ENCODE data around the gene NCK2. TPM values are rescaled to one million over a fixed set of nuclear protein-coding genes. Genes with fewer than 3 reads are reported as not detected.

The NCK2 gene
- total and polyA plus RNA-seq, 10 of the 15 experiments (the other 5 are each of a cell fraction or from before 2014, with no cell fraction given): 1.2 to 30.9 (median 14.1) TPM

GRCh38 chr2:105926960-105927678 lies 182.4 kb downstream of the NCK2 start:
- no peaks in the 10 kb centered on the region for H4K20me1 ChIP-seq (ENCODE audit: control insufficient read depth, insufficient read depth)
- no peak for ATAC-seq
- CTCF ChIA-PET: interaction anchor here (1.3 kb wide), 1 partner anchor 13 kb away, joined by 3 read pairs; no protein-coding TSS in a partner anchor
- in situ Hi-C loops (cut with MboI) (no loop called here), intact Hi-C loops (cut with micrococcal nuclease; ENCODE audit: unreplicated experiment) (no loop called here)
- RAD21 ChIA-PET (ENCODE audit: unreplicated experiment): no interaction called here
- no peak for DNase-seq (ENCODE audit: low read depth, low spot score)
- H3K9me3 ChIP-seq (replicated peaks; ENCODE audit: control insufficient read depth, insufficient read depth, low read length): no peaks in the 10 kb centered on the region; the same call in 2 of the 3 replicates
- H3K79me2 ChIP-seq (ENCODE audit: control insufficient read depth, insufficient read depth, low read length): no peaks in the 10 kb centered on the region
- BruUV-seq (replicated peaks): no TSS peak
- H3K9ac ChIP-seq (ENCODE audit: control insufficient read depth, insufficient read depth, low read length): no peak overlapping the region
- H3K4me3 ChIP-seq: no peak overlapping the region
- no peak overlapping the region for H2AFZ ChIP-seq (ENCODE audit: control insufficient read depth, low read depth, low read length)
- POLR2A ChIA-PET: no interaction called here
- no peak overlapping the region for H3K4me2 ChIP-seq (ENCODE audit: control insufficient read depth, insufficient read depth)
- no peaks in the 10 kb centered on the region for H3K36me3 ChIP-seq (ENCODE audit: control insufficient read depth in 2 of 2, insufficient read depth in 2 of 2, low read length in 1 of 2)
- no peak overlapping the region for H3K27ac ChIP-seq (ENCODE audit: control insufficient read depth, insufficient read depth)
- FAIRE-seq: no peak
- SMC1A ChIA-PET (ENCODE audit: uncharacterized antibody, unreplicated experiment): no interaction called here
- no peaks in the 10 kb centered on the region for H3K4me1 ChIP-seq (ENCODE audit: control insufficient read depth, insufficient read depth, low read length)
- no peaks in the 10 kb centered on the region for H3K27me3 ChIP-seq (replicated peaks in 1 of 2; ENCODE audit: control insufficient read depth in 2 of 2, insufficient read depth in 2 of 2, low read length in 1 of 2)
- 76% methylated on average over 3 of the region's 3 CpGs for WGBS (ENCODE audit: insufficient coverage, insufficient replicate concordance, low lambda C conversion rate, missing lambda C conversion rate)
- TF ChIP-seq CBX3 (IDR thresholded peaks at IDR 0.05; ENCODE audit: borderline replicate concordance, low read depth) (no peak), MTA3 (IDR thresholded peaks at IDR 0.05; ENCODE audit: borderline replicate concordance, low read length) (no peak), EED (IDR thresholded peaks at IDR 0.05; ENCODE audit: low read depth) (no peak), EZH2 (IDR thresholded peaks at IDR 0.05; ENCODE audit: borderline replicate concordance, control insufficient read depth, low read depth, low read length) (no peak), SP1 (IDR thresholded peaks at IDR 0.05; ENCODE audit: low read depth, low read length) (no peak), RAD21 (IDR thresholded peaks at IDR 0.05; ENCODE audit: insufficient read depth, low read depth, low read length) (no peak), SRF (IDR thresholded peaks at IDR 0.05; ENCODE audit: low read depth in 2 of 2, low read length in 2 of 2) (no peak), TCF3 (IDR thresholded peaks at IDR 0.05; ENCODE audit: borderline replicate concordance, insufficient read depth, low read depth, low read length) (no peak), ZBED1 (IDR thresholded peaks at IDR 0.05; ENCODE audit: borderline replicate concordance) (no peak), RCOR1 (conservative IDR thresholded peaks at IDR 0.05; ENCODE audit: low read depth, low read length) (no peak), RFX5 (IDR thresholded peaks at IDR 0.05; ENCODE audit: low read depth, low read length) (no peak), ZNF207 (IDR thresholded peaks at IDR 0.05; ENCODE audit: borderline replicate concordance) (no peak), E4F1 (IDR thresholded peaks at IDR 0.05; ENCODE audit: borderline replicate concordance, partially characterized antibody) (no peak), ATF7 (IDR thresholded peaks at IDR 0.05; ENCODE audit: low read depth) (no peak), ELK1 (IDR thresholded peaks at IDR 0.05; ENCODE audit: low read depth, low read length) (no peak), KLF5 (IDR thresholded peaks at IDR 0.05; ENCODE audit: partially characterized antibody) (no peak), PML (IDR thresholded peaks at IDR 0.05; ENCODE audit: low read length) (no peak)
- TF ChIP-seq, protein P1, sequence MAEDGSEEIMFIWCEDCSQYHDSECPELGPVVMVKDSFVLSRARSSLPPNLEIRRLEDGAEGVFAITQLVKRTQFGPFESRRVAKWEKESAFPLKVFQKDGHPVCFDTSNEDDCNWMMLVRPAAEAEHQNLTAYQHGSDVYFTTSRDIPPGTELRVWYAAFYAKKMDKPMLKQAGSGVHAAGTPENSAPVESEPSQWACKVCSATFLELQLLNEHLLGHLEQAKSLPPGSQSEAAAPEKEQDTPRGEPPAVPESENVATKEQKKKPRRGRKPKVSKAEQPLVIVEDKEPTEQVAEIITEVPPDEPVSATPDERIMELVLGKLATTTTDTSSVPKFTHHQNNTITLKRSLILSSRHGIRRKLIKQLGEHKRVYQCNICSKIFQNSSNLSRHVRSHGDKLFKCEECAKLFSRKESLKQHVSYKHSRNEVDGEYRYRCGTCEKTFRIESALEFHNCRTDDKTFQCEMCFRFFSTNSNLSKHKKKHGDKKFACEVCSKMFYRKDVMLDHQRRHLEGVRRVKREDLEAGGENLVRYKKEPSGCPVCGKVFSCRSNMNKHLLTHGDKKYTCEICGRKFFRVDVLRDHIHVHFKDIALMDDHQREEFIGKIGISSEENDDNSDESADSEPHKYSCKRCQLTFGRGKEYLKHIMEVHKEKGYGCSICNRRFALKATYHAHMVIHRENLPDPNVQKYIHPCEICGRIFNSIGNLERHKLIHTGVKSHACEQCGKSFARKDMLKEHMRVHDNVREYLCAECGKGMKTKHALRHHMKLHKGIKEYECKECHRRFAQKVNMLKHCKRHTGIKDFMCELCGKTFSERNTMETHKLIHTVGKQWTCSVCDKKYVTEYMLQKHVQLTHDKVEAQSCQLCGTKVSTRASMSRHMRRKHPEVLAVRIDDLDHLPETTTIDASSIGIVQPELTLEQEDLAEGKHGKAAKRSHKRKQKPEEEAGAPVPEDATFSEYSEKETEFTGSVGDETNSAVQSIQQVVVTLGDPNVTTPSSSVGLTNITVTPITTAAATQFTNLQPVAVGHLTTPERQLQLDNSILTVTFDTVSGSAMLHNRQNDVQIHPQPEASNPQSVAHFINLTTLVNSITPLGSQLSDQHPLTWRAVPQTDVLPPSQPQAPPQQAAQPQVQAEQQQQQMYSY (CRISPR knock-in tag; IDR thresholded peaks at IDR 0.05): no peak

Data from GM12878 (cell line).